Measurements from ENCODE around the gene SPTBN2. TPM values are rescaled to one million over a fixed set of nuclear protein-coding genes. Genes with fewer than 3 reads are reported as not detected.
A peak's percentile ranks its signal among the peaks of the same experiment; 100 is the strongest.

The SPTBN2 gene
- total RNA-seq, 2 experiments from 2014 or later, result 0.41 to 0.52 TPM

DNA sequence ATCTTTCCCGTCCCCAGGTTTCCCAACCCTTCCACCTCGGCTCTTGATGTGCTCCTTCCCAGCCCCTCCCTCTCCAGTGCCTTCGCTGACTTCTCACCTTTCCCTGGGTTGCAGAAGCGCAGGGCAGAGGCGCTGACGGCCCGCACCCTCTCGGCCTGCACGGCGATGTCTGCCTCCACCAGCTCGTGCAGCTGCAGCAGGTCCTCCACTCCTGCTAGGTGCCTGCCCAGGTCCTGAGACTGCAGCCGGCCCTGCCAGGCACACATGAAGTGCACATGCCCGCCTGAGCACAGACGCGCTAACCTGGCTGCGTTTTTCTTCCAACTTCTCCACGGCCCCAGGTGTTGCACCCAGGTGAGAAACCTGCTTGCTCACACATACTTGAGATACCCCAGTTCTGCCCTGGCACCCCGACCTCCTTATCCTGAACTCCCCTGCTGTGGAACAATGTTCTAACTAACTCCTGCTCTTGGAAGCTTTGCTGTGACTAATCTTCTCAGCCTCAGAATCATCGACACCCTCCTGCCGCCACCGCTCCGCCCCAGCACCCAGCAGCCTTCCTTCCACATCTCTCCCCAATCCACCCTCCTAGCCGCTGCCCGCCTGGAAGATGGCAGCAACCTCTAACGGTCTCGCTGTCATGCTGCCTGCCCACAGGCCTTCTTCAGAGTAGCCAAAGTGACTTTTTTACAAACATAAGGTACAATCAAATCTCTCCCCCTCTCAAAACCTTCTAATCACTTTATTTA lies 23.3 kb downstream of the SPTBN2 start:
- CTCF ChIA-PET, result no interaction called here
- ATAC-seq (no peak), DNase-seq (no peak)
- no peak overlapping the region for H3K4me3 Mint-ChIP-seq
- no peaks in the 10 kb centered on the region for H3K27me3 Mint-ChIP-seq
- H3K36me3 Mint-ChIP-seq, result no peaks in the 10 kb centered on the region
- H3K9me3 Mint-ChIP-seq (ENCODE audit: low read depth), result no peaks in the 10 kb centered on the region
- H3K4me1 Mint-ChIP-seq, result peaks cover 14% of the 10 kb centered on the region
- H3K27ac Mint-ChIP-seq, result no peak overlapping the region

DNA sequence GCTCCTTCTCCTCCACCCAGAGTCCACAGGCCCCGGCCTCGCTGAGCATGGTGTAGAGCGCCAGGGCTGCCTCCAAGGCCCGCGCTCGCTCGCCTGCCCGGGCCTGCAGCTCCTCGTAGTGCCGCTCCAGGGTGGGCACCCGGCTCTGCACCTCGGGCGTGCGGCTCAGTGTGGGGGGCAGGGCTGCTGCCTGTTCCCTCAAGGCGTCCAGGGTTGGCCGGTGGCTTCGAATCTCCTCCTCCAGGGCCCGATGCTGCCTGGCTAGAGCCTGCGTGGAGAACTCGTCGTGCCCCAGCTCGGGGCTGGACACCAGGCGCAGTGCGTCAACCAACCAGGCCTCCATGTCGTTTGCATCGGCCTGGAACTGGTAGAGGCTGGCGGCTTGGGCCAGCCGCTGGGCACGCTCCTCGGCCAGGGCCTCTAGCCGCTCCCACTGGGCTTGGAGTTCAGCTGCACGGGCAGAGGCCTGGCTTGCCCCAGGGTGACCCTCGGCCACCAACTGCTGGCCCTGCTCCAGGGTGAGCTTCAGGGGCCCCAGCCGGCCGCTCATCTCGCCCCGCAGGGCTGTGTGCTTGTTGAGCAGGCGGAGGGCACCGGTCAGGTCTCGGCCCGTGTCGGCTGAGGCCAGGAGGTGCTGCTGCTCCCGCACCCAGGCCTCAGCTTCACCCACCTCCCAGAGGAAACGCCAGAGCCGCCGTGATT lies 24.2 kb downstream of the SPTBN2 start:
- DNase-seq (no peak), ATAC-seq (no peak)
- no peaks in the 10 kb centered on the region for H3K9me3 Mint-ChIP-seq (ENCODE audit: low read depth)
- H3K4me3 Mint-ChIP-seq, result no peak overlapping the region
- CTCF ChIA-PET, result interaction anchor here (1.7 kb wide), 1 partner anchor 9 kb away, joined by 5 read pairs; no protein-coding TSS in a partner anchor
- H3K4me1 Mint-ChIP-seq, result peaks cover 14% of the 10 kb centered on the region
- no peaks in the 10 kb centered on the region for H3K27me3 Mint-ChIP-seq
- H3K36me3 Mint-ChIP-seq, result no peaks in the 10 kb centered on the region
- H3K27ac Mint-ChIP-seq, result no peak overlapping the region

DNA sequence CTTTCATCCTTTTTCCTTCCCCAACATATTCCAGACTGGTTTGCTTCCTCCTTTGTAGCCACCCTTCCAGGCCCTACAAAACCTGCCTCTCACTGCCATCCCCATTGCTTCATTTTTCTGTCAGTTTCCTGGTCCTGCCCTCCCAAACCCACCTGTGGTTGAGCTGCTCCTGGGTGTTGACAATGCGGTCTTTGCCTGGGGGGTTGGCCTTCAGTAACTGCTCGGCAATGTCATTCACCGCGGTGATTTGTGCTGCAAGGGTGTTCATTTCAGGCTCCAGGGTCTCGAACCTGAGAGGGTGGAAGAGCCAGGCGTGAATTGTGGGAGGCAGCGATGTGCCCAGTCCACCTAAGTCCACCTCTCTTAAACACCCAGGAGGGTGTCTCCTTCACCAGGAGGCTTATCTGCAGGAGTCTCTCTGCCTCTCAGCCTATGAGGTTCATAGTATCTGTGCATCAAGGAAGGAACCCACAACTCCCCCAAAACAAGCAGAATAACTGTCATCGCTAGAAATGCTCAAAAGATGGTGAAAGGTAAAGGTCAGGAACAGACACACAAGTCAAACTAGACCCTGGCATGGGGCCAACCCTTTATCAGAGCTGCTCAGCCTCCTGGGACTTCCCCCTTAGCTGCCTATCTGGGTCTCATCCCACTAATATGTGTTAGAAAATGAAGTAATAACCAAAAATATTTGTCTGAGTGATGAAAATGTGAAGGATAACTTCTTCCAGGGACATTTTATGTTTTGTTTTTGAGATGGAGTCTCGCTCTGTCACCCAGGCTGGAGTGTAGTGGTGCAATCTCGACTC lies 27.4 kb downstream of the SPTBN2 start:
- no peak overlapping the region for H3K4me3 Mint-ChIP-seq
- ATAC-seq, result no peak

DNA sequence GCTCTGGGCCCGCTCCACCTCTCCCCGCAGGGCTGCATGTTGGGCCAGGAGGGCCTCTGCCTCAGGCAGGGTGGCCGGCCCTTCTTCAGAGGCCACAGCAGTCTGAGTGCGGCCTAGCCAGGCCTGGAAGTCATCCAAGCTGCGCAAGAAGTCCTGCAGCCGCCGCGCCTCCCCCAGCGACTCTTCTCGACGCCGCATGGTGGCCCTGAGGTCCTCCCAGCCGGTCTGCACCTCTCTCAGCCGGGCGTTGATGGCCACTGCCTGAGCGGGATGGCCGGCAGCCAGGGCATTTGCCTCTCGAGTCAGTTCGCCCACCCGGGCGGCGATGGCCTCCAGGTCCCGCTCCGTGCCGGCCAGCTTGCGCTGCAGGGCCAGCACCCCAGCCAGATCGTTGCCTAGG lies 28.3 kb downstream of the SPTBN2 start:
- Mint-ChIP-seq H3K27me3 (no peaks in the 10 kb centered on the region), H3K27ac (no peak overlapping the region), H3K9me3 (ENCODE audit: low read depth) (no peaks in the 10 kb centered on the region), H3K4me3 (no peak overlapping the region), H3K36me3 (no peaks in the 10 kb centered on the region), H3K4me1 (peaks cover 14% of the 10 kb centered on the region)
- DNase-seq, result no peak
- CTCF ChIA-PET, result interaction anchor here (1.7 kb wide), 1 partner anchor 133 kb away, joined by 6 read pairs; no protein-coding TSS in a partner anchor
- ATAC-seq, result no peak

More for the DNA sequence above, 27.4 kb downstream of the SPTBN2 start:
- CTCF ChIA-PET, result interaction anchor here (1.4 to 1.7 kb wide), 3 partner anchors 23 to 313 kb away, joined by 3 to 6 read pairs (median 6); partner anchors contain the start of gene RBM4B
- peak; percentile 47 for DNase-seq
- Mint-ChIP-seq H3K27ac (peak overlapping the region; percentile 66), H3K36me3 (no peaks in the 10 kb centered on the region), H3K4me1 (peaks cover 14% of the 10 kb centered on the region), H3K9me3 (ENCODE audit: low read depth) (no peaks in the 10 kb centered on the region), H3K27me3 (no peaks in the 10 kb centered on the region)

DNA sequence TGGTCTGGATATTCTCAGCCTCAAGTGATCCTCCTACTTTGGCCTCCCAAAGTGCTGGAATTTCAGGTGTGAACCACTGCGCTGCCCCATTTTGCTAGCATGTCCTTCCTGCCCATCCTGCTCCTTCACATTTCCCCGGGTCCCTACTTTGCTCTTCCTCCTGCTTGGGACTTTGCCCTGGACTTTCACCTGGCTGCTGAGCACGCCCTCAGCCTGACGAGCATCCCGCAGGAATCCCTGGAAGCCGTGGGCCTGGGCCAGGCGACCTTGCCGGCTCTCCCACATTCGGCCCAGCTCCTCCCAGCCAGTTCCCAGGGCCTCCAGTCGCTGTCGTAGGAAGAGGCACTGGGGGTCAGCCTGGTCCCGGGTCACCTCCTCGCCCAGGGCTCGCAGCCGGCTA lies 28.7 kb downstream of the SPTBN2 start:
- H3K36me3 Mint-ChIP-seq, result no peaks in the 10 kb centered on the region

DNA sequence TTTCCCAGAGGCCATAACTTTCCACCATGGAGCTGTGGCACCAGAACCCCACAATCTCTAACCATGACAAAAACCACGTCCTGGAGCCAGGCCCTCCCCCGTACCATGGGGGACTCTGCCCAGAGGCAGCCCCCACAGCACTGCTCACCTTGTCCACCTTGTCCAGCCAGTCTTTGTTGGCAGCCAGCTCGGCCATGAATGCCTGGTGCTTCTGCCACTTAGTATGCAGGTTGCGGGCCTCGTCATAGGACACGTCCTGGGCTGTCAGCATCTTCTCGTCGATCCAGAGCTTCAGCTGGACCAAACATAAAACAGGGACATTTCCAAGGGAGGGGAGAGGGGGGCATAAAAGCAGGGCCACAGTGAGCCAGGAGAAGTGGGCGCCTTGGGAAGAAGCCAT lies 30.5 kb downstream of the SPTBN2 start:
- peaks cover 12% of the 10 kb centered on the region for H3K4me1 Mint-ChIP-seq
- no peaks in the 10 kb centered on the region for H3K27me3 Mint-ChIP-seq
- no peak for ATAC-seq
- CTCF ChIA-PET, result interaction anchor here (1.2 kb wide), 1 partner anchor 136 kb away, joined by 4 read pairs; no protein-coding TSS in a partner anchor
- no peak for DNase-seq
- no peak overlapping the region for H3K4me3 Mint-ChIP-seq
- no peaks in the 10 kb centered on the region for H3K9me3 Mint-ChIP-seq (ENCODE audit: low read depth)
- no peaks in the 10 kb centered on the region for H3K36me3 Mint-ChIP-seq
- H3K27ac Mint-ChIP-seq, result no peak overlapping the region

More for the DNA sequence above, 28.7 kb downstream of the SPTBN2 start:
- Mint-ChIP-seq H3K9me3 (ENCODE audit: low read depth) (no peaks in the 10 kb centered on the region), H3K4me1 (peaks cover 14% of the 10 kb centered on the region), H3K27ac (no peak overlapping the region), H3K27me3 (no peaks in the 10 kb centered on the region), H3K4me3 (no peak overlapping the region)
- ATAC-seq, result no peak
- CTCF ChIA-PET, result interaction anchor here (1.0 to 1.7 kb wide), 2 partner anchors 22 to 134 kb away, joined by 3 to 6 read pairs; no protein-coding TSS in a partner anchor
- DNase-seq, result no peak

DNA sequence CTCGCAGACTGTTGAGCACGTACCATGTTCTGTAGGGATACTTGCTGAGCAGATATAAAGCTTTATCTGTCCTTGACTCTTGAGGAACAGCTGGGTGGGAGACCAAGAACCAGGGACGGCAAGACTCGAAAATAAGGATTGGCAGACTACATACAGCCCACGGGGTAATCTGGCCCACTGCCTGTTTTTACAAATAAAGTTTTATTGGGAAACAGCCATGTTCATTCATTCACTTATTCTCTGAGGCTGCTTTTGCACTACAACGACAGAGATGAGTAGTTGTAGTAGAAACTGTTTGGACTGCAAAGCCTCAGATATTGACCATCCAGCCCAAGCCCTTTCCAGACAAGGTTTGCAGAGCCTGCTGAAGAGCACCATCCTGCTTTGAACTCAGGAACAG lies 31.0 kb downstream of the SPTBN2 start:
- CTCF ChIA-PET, result interaction anchor here (1.2 kb wide), 1 partner anchor 136 kb away, joined by 4 read pairs; no protein-coding TSS in a partner anchor
- DNase-seq, result no peak
- no peaks in the 10 kb centered on the region for H3K27me3 Mint-ChIP-seq
- no peak overlapping the region for H3K27ac Mint-ChIP-seq
- no peak for ATAC-seq
- H3K36me3 Mint-ChIP-seq, result no peaks in the 10 kb centered on the region
- H3K4me3 Mint-ChIP-seq, result no peak overlapping the region
- H3K4me1 Mint-ChIP-seq, result peaks cover 12% of the 10 kb centered on the region
- H3K9me3 Mint-ChIP-seq (ENCODE audit: low read depth), result no peaks in the 10 kb centered on the region

DNA sequence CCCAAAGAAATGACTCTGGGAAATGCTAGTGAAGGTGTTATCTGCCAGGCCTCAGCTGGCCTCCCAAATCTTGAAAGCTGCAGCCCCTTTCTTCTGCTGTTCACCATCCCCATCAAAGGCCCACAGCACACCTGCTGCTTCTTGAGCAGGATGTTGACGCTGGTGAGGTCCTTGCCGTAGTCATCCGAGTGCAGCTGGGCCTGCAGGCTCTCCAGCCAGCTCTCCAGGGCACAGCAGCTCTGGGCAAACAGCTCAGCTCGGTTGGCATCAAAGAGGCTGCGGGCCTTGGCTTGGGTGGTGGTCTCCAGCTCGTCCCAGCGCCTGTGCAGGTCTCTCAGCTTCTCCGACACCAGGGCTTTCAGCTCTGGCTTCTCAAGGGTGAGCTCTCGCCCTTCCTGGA lies 32.9 kb downstream of the SPTBN2 start:
- no peak overlapping the region for H3K27ac Mint-ChIP-seq
- no peak overlapping the region for H3K4me3 Mint-ChIP-seq
- no peaks in the 10 kb centered on the region for H3K27me3 Mint-ChIP-seq
- H3K36me3 Mint-ChIP-seq, result no peaks in the 10 kb centered on the region
- DNase-seq (no peak), ATAC-seq (no peak)
- peaks cover under 1% of the 10 kb centered on the region for H3K4me1 Mint-ChIP-seq
- H3K9me3 Mint-ChIP-seq (ENCODE audit: low read depth), result no peaks in the 10 kb centered on the region
- CTCF ChIA-PET, result interaction anchor here (0.6 to 2.9 kb wide), 6 partner anchors 8 to 145 kb away, joined by 3 to 27 read pairs (median 3); no protein-coding TSS in a partner anchor

DNA sequence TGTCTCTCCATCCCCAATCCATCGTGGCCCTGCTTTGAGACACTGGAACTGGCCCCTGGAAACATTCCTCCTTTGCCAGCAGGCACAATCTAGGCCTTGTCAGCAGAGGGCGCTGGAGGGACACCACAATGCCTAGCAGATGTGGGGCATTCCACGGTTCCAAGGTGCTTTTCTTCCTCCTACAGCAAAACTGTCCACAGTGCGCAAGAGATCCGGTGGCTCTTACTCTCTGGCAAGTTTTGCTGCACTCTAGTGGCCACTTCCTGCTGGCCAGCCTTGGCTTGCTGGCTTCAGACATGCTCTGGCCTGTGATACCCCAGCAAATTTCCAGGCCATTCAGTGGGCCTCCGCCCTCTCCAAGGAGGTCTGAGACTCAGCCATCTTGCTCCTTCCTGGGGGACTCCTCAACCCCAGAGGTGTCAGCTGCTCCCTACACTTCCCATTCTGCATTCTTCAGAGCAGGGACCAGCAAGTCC lies 34.2 kb downstream of the SPTBN2 start:
- ATAC-seq (peak; percentile 79), DNase-seq (peak; percentile 86)
- Mint-ChIP-seq H3K4me3 (no peak overlapping the region), H3K36me3 (no peaks in the 10 kb centered on the region), H3K9me3 (ENCODE audit: low read depth) (no peaks in the 10 kb centered on the region), H3K4me1 (no peaks in the 10 kb centered on the region), H3K27ac (no peak overlapping the region), H3K27me3 (no peaks in the 10 kb centered on the region)
- CTCF ChIA-PET, result interaction anchor here (0.7 to 2.9 kb wide), 11 partner anchors 9 to 189 kb away, joined by 3 to 27 read pairs (median 4); partner anchors contain the start of gene RCE1

DNA sequence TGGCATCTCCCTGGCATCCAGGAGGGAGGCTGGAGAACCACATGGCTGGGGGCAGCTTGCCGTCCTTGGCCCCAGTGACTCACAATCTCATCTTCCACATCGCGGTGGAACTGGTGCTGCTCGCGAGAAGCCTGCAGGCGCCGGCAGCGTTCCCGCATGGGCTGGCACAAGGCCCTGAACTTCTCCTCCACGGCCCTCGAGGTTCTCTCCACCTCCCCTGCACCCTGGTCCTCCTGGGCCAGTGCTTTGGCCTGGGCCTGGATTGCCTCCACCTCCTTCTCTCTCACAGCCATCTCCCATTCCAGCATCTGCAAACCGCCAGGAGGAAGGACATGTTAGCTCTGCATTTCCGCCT lies 35.0 kb downstream of the SPTBN2 start:
- no peak for DNase-seq
- Mint-ChIP-seq H3K4me3 (no peak overlapping the region), H3K27ac (no peak overlapping the region), H3K27me3 (no peaks in the 10 kb centered on the region), H3K36me3 (no peaks in the 10 kb centered on the region), H3K9me3 (ENCODE audit: low read depth) (no peaks in the 10 kb centered on the region), H3K4me1 (no peaks in the 10 kb centered on the region)
- ATAC-seq, result no peak
- CTCF ChIA-PET, result interaction anchor here (1.0 to 4.5 kb wide), 7 partner anchors 15 to 190 kb away, joined by 3 to 22 read pairs (median 4); partner anchors contain the start of gene RCE1

DNA sequence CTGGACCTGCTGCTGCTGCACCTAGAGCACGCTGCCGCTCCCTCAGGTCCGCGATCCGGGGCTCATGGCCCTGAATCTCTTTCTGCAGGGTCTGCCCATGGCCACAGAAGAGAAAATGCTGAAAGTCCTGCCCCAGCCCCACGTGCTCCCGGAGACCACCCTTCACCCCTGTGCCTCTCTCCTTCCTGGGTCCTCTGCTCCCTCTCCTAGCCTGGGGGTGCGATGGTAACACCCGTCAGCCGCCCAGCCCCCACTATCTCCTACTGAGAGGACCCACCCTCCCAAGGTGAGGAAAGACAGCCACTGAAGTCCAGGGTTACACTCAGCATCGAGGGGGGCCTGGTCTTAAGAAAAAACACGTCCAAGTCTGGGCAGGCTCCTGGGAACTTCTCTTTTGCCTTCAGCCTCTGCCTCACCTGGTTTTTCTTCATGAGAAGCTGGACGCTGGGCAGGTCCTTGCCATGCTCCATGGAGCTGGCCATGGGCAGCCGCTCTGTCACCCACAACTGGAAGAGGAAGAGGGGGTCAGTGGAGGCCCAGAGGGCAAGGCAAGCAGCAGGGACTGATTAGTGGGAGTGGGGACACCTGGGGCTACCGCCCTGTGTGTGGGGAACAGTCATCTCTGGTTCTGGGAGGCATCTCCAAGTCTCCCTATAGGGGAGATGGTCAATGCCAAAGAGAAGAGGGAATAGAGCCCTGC lies 35.5 kb downstream of the SPTBN2 start:
- Mint-ChIP-seq H3K36me3 (no peaks in the 10 kb centered on the region), H3K4me1 (no peaks in the 10 kb centered on the region), H3K9me3 (ENCODE audit: low read depth) (no peaks in the 10 kb centered on the region), H3K27me3 (no peaks in the 10 kb centered on the region), H3K4me3 (no peak overlapping the region), H3K27ac (no peak overlapping the region)
- DNase-seq, result no peak
- no peak for ATAC-seq
- CTCF ChIA-PET, result interaction anchor here (1.0 to 4.5 kb wide), 7 partner anchors 15 to 335 kb away, joined by 3 to 22 read pairs (median 4); partner anchors contain the start of gene RCE1

DNA sequence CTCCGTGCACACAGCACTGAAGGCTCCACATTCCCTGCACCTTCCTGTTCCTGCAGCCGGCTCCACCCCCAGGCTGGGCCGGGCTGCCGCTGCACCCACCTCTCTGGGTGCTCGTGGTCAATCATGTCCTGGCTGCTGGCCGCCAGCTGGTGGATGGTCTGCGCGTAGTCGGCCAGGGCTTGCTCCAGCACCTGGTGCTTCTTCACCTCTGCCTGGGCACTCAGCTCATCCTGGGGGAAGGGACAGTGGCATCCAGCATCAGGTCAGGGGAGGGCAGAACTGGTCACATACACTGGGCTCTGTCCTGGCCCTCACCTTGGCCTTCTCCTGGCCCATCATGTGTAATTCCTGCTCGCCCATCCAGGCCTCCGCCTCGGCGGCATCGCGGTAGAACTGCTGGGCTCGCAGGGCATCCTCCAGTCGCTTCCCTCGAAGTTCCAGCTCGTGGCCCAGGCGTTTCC lies 36.1 kb downstream of the SPTBN2 start:
- ATAC-seq (no peak), DNase-seq (no peak)
- CTCF ChIA-PET, result interaction anchor here (0.8 to 4.5 kb wide), 4 partner anchors 127 to 336 kb away, joined by 3 to 22 read pairs (median 4); no protein-coding TSS in a partner anchor
- Mint-ChIP-seq H3K27me3 (no peaks in the 10 kb centered on the region), H3K9me3 (ENCODE audit: low read depth) (no peaks in the 10 kb centered on the region), H3K36me3 (no peaks in the 10 kb centered on the region), H3K27ac (no peak overlapping the region), H3K4me1 (no peaks in the 10 kb centered on the region), H3K4me3 (no peak overlapping the region)

Measured in activated CD8-positive, alpha-beta memory T cell treated with anti-CD3 and anti-CD28 coated beads, Interleukin-2, amount 10 ng/mL, durations not matched to agents 7 days and 5 days (primary cell).